ENCODE measurements around the gene TPRX2. TPM values are rescaled to one million over a fixed set of nuclear protein-coding genes. Genes with fewer than 3 reads are reported as not detected.

The TPRX2 gene
- total and polyA plus RNA-seq, 2 of the 13 experiments (the other 11 are each of a cell fraction or from before 2014, with no cell fraction given) = not detected

GRCh38 chr19:47896773-47897172, 37.7 kb downstream of the TPRX2 start (continued):
- TF ChIP-seq TIGD3 (CRISPR knock-in tag; IDR thresholded peaks at IDR 0.05; ENCODE audit: borderline replicate concordance) (no peak), ZNF180 (CRISPR knock-in tag; IDR thresholded peaks at IDR 0.05; ENCODE audit: borderline replicate concordance, low read depth) (no peak), ZMAT5 (CRISPR knock-in tag; IDR thresholded peaks at IDR 0.05; ENCODE audit: borderline replicate concordance, low read depth) (no peak), DNMT1 (CRISPR knock-in tag; IDR thresholded peaks at IDR 0.05) (no peak), MTF2 (CRISPR knock-in tag; IDR thresholded peaks at IDR 0.05; ENCODE audit: borderline replicate concordance) (no peak), ZNF282 (IDR thresholded peaks at IDR 0.05; ENCODE audit: partially characterized antibody) (no peak), ATRX (CRISPR knock-in tag; IDR thresholded peaks at IDR 0.05; ENCODE audit: borderline replicate concordance) (no peak), E2F1 (CRISPR knock-in tag; IDR thresholded peaks at IDR 0.05) (no peak), MAFF (IDR thresholded peaks at IDR 0.05; ENCODE audit: low read depth, low read length) (peak; percentile 33; the same call in 1 of the 2 replicates), RBFOX2 (IDR thresholded peaks at IDR 0.05; ENCODE audit: low read depth, low read length) (no peak), ZFAT (CRISPR knock-in tag; conservative IDR thresholded peaks at IDR 0.05) (no peak), SALL1 (CRISPR knock-in tag; IDR thresholded peaks at IDR 0.05) (peak; percentile 7; the same call in 1 of the 2 replicates), ZBTB38 (CRISPR knock-in tag; IDR thresholded peaks at IDR 0.05) (peak; percentile 56), ZSCAN30 (CRISPR knock-in tag; IDR thresholded peaks at IDR 0.05) (no peak), KDM5A (IDR thresholded peaks at IDR 0.05; ENCODE audit: borderline replicate concordance, low read length) (no peak), NFRKB (IDR thresholded peaks at IDR 0.05) (no peak), IRF9 (CRISPR knock-in tag; IDR thresholded peaks at IDR 0.05; ENCODE audit: borderline replicate concordance) (no peak), TCF12 (IDR thresholded peaks at IDR 0.05) (no peak), TCF12 (CRISPR knock-in tag; IDR thresholded peaks at IDR 0.05) (no peak), WIZ (CRISPR knock-in tag; IDR thresholded peaks at IDR 0.05) (no peak), MAX (IDR thresholded peaks at IDR 0.05) (no peak), SCMH1 (CRISPR knock-in tag; IDR thresholded peaks at IDR 0.05; ENCODE audit: borderline replicate concordance) (no peak), TFE3 (CRISPR knock-in tag; IDR thresholded peaks at IDR 0.05) (no peak), PITX1 (CRISPR knock-in tag; IDR thresholded peaks at IDR 0.05) (peak; percentile 59), HOXD1 (CRISPR knock-in tag; IDR thresholded peaks at IDR 0.05) (no peak)
